ENCODE data around the gene ZCCHC3. TPM values are rescaled to one million over a fixed set of nuclear protein-coding genes. Genes with fewer than 3 reads are reported as not detected.

ZCCHC3 gene
- total and polyA plus RNA-seq, 4 donors = 10.4 to 27.8 (median 13.6) TPM

GRCh38 chr20:309306-309840 lies 12.0 kb downstream of the ZCCHC3 start:
- Histone ChIP-seq H3K27me3 (ENCODE audit: control insufficient read depth in 3 of 3, insufficient read depth in 3 of 3, low read length in 2 of 3) (no peaks in the 10 kb centered on the region), H3K36me3 (ENCODE audit: control insufficient read depth in 4 of 4, insufficient read depth in 4 of 4, low read length in 4 of 4) (no peaks in the 10 kb centered on the region), H3K4me1 (ENCODE audit: control insufficient read depth in 5 of 5, insufficient read depth in 5 of 5, low read length in 5 of 5) (peaks cover 0 to 34% (median 8%) of the 10 kb centered on the region in 5 donors), H3K9me3 (ENCODE audit: control insufficient read depth in 4 of 4, insufficient read depth in 3 of 4, low read length in 3 of 4) (no peaks in the 10 kb centered on the region), H3K4me3 (no peak overlapping the region), H3K9ac (ENCODE audit: insufficient read depth in 1 of 2, low read length in 2 of 2) (peak overlapping the region; percentile 50 to 92), H3K27ac (ENCODE audit: low read depth in 1 of 2, low read length in 1 of 2) (peak overlapping the region; percentile 43 to 82)
- TF ChIP-seq CTCF (IDR thresholded peaks at IDR 0.05; ENCODE audit: control extremely low read depth, extremely low read depth) = no peak
- WGBS, 2 donors = 5 to 7% methylated on average over 6 of the region's 6 CpGs
- DNase-seq (peak in 1 of 3 donors; percentile 90), ATAC-seq (ENCODE audit: insufficient read depth, low FRiP score) (no peak)

- Histone ChIP-seq H3K4me1 (ENCODE audit: control insufficient read depth in 5 of 5, insufficient read depth in 5 of 5, low read length in 5 of 5) (peaks cover 0 to 34% (median 8%) of the 10 kb centered on the region in 5 donors), H3K27me3 (ENCODE audit: control insufficient read depth in 3 of 3, insufficient read depth in 3 of 3, low read length in 2 of 3) (no peaks in the 10 kb centered on the region), H3K27ac (ENCODE audit: low read depth in 1 of 2, low read length in 1 of 2) (peak overlapping the region; percentile 43 to 82), H3K9ac (ENCODE audit: insufficient read depth in 1 of 2, low read length in 2 of 2) (peak overlapping the region; percentile 50 to 92), H3K36me3 (ENCODE audit: control insufficient read depth in 4 of 4, insufficient read depth in 4 of 4, low read length in 4 of 4) (no peaks in the 10 kb centered on the region), H3K9me3 (ENCODE audit: control insufficient read depth in 4 of 4, insufficient read depth in 3 of 4, low read length in 3 of 4) (no peaks in the 10 kb centered on the region), H3K4me3 (peak overlapping the region; percentile 26)
- ATAC-seq (ENCODE audit: insufficient read depth, low FRiP score) = peak; percentile 99
- no peak for TF ChIP-seq CTCF (IDR thresholded peaks at IDR 0.05; ENCODE audit: control extremely low read depth, extremely low read depth)
- WGBS, 2 donors = 3 to 5% methylated on average over 31 of the region's 31 CpGs
- peak; percentile 100 for DNase-seq
These were observed 12.7 kb downstream of the ZCCHC3 start for GRCh38 chr20:309841-310644.

GRCh38 chr20:310645-311044 lies 13.3 kb downstream of the ZCCHC3 start:
- H3K4me3 ChIP-seq = no peak overlapping the region
- H3K36me3 ChIP-seq (ENCODE audit: control insufficient read depth in 4 of 4, insufficient read depth in 4 of 4, low read length in 4 of 4) = no peaks in the 10 kb centered on the region
- H3K27ac ChIP-seq (ENCODE audit: low read depth in 1 of 2, low read length in 1 of 2) = no peak overlapping the region
- H3K9me3 ChIP-seq (ENCODE audit: control insufficient read depth in 4 of 4, insufficient read depth in 3 of 4, low read length in 3 of 4) = no peaks in the 10 kb centered on the region
- peaks cover 0 to 34% (median 8%) of the 10 kb centered on the region in 5 donors for H3K4me1 ChIP-seq (ENCODE audit: control insufficient read depth in 5 of 5, insufficient read depth in 5 of 5, low read length in 5 of 5)
- H3K27me3 ChIP-seq (ENCODE audit: control insufficient read depth in 3 of 3, insufficient read depth in 3 of 3, low read length in 2 of 3) = no peaks in the 10 kb centered on the region
- no peak for DNase-seq
- no peak for ATAC-seq (ENCODE audit: insufficient read depth, low FRiP score)
- no peak for TF ChIP-seq CTCF (IDR thresholded peaks at IDR 0.05; ENCODE audit: control extremely low read depth, extremely low read depth)
- WGBS, 2 donors = 6 to 7% methylated on average over 7 of the region's 7 CpGs
- H3K9ac ChIP-seq (ENCODE audit: insufficient read depth in 1 of 2, low read length in 2 of 2) = peak overlapping the region in 1 of 2 donors; percentile 55
